ENCODE measurements around the gene RSPRY1.

DNA sequence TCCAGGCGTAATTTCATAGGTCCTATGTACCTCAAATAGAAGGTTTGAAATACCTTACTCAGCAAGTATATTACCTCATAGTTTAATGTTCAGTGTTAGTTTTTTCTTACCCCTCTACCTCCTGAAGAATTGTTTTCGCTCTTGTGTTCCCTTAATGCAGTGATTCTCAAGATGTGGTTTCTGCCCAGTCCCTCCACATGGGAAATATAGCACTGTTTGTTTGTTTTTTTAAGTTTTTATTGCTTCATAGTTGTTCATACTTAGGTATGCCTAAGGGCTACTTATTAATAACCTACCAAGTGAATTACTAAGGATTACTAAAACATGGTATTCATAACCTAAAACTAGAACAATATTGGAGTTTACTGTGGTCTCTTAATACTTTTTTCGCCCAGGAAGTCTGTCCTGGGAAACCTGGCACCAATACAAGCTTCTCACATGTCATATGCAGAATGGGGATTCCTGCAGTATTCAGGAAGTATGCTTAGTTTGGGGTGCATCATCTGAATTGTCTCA is 5.0 kb downstream of the RSPRY1 start:
- TF ChIP-seq, protein P1, sequence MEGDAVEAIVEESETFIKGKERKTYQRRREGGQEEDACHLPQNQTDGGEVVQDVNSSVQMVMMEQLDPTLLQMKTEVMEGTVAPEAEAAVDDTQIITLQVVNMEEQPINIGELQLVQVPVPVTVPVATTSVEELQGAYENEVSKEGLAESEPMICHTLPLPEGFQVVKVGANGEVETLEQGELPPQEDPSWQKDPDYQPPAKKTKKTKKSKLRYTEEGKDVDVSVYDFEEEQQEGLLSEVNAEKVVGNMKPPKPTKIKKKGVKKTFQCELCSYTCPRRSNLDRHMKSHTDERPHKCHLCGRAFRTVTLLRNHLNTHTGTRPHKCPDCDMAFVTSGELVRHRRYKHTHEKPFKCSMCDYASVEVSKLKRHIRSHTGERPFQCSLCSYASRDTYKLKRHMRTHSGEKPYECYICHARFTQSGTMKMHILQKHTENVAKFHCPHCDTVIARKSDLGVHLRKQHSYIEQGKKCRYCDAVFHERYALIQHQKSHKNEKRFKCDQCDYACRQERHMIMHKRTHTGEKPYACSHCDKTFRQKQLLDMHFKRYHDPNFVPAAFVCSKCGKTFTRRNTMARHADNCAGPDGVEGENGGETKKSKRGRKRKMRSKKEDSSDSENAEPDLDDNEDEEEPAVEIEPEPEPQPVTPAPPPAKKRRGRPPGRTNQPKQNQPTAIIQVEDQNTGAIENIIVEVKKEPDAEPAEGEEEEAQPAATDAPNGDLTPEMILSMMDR (IDR thresholded peaks at IDR 0.05; ENCODE audit: insufficient read depth, low read depth, low read length): no peak
- no peak for TF ChIP-seq EZH2 (IDR thresholded peaks at IDR 0.05; ENCODE audit: insufficient read depth, low read length)
